GM18907 (cell line): Measurements from ENCODE around the gene ADCK2.
"Not testable (repeated sequence)": the region's sequence is repeated elsewhere in the genome, so short reads cannot be mapped to it uniquely, and the experiment has no call there.

Experiments
- ATAC-seq: cut with Tn5 transposase; IDR thresholded peaks from one replicate; pipeline ENCODE4 v1.9.1; 2021; ENCODE audit warnings: mild to moderate bottlenecking, moderate library complexity; ENCODE audit not compliant: unreplicated experiment

The ADCK2 gene

DNA sequence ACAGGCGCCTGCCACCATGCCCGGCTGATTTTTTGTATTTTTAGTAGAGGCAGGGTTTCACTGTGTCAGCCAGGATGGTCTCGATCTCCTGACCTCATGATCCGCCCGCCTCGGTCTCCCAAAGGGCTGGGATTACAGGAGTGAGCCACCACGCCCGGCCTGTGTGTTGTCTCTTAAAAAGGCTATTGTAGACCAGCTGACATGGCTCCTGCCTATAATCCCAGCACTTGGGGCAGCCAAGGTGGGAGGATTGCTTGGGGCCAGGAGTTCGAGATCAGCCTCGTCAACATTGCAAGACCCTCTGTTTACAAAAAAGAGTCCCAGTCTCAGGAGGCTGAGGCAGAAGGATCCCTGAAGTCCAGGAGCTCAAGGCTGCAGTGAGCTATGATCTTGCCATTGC is 21.1 kb downstream of the ADCK2 start:
- ATAC-seq = not testable (repeated sequence)

GRCh38 chr7:140694592-140694991 is 21.8 kb downstream of the ADCK2 start:
- no peak for ATAC-seq

- ATAC-seq = no peak
Measured at GRCh38 chr7:140695381-140695780, 22.6 kb downstream of the ADCK2 start.

- ATAC-seq = no peak
Measured at GRCh38 chr7:140696024-140696679, 23.4 kb downstream of the ADCK2 start.

- ATAC-seq = peak; percentile 93
Measured at GRCh38 chr7:140696680-140697446, 24.1 kb downstream of the ADCK2 start, which contains the start of gene NDUFB2. Gene NDUFB2 (plus strand): TSS chr7:140696708. CDS start chr7:140696745, 37 bp downstream.

DNA sequence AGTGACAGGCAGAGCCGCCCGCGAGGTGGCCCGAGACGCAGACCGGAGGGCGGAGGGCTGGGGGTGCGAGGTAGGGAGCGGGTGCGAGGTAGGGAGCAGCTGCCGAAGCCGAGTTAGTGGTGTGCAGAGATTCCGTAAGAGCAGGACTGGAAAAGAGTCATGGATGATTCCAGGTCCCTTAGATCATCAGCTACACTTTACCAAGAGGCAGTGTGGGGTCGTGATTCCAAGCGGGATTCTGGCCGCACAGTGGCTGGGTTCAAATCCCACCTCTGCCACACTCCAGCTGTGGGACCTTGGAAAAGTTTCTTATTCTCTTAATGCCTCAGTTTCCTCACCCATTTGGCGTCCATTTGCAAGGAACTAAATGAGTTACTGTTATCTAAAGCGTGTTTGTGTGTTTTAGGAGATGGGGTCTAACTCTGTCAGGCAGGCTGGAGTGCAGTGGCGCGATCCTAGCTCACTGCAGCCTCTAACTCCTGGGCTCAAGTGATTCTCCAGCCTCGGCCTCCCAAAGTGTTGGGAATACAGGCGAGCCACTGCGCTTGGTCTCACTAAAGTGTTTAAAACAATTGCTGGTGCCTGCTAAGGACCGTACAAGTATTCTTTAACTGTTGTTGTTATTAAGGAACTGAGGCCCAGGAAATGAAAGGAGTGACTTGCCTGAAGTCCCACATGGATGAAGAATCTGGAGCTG is 24.9 kb downstream of the ADCK2 start:
- ATAC-seq = no peak

- ATAC-seq = no peak
Measured at GRCh38 chr7:140698477-140698876, 25.7 kb downstream of the ADCK2 start.

GRCh38 chr7:140702774-140703173 is 30.0 kb downstream of the ADCK2 start:
- ATAC-seq = no peak

DNA sequence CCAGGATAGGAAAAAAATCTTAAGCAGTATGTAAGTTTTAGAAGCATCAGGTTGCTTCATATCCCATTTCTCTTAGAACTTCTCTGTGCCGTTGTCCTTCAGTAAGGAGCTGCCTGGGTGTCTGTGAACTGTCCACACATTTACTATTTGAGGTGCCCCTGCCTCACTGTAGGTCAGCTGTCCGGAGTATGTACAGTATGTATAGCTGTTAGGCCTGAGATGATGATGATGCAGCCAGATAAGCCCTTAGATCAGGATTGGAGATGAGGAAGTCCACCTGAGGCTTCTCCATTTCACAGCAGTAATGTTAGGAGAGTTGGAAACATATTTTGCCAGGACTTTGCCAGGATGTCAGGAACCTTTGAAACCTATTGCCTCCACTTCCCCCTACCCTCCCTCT is 31.5 kb downstream of the ADCK2 start:
- no peak for ATAC-seq

DNA sequence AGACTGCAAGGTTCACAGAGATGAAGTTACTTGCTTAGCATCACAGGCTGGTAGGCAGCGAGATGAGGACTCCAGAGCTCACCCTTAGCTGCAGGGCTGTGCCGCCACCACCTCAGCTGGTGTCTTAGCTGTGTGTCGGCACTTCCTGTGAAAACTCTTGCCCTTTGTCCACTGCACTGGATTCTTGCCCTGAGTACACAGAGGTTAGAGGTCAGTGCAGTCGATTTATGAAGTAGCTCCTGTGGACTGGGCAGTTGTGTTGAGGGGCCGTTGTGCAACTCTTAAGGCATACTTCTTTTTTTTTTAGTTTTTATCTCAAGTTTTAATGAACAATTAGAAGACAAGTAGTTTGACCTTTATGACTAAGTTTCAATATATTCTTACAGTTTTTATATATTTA is 34.4 kb downstream of the ADCK2 start:
- no peak for ATAC-seq

DNA sequence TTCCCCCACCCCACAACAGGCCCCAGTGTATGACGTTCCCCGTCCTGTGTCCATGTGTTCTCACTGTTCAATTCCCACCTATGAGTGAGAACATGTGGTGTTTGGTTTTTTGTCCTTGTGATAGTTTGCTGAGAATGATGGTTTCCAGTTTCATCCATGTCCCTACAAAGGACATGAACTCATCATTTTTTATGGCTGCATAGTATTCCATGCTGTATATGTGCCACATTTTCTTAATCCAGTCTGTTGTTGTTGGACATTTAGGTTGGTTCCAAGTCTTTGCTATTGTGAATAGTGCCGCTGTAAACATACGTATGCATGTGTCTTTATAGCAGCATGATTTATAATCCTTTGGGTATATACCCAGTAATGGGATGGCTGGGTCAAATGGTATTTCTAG is 36.0 kb downstream of the ADCK2 start:
- not testable (repeated sequence) for ATAC-seq

- ATAC-seq = not testable (repeated sequence)
Measured at GRCh38 chr7:140712392-140712791, 39.6 kb downstream of the ADCK2 start.

DNA sequence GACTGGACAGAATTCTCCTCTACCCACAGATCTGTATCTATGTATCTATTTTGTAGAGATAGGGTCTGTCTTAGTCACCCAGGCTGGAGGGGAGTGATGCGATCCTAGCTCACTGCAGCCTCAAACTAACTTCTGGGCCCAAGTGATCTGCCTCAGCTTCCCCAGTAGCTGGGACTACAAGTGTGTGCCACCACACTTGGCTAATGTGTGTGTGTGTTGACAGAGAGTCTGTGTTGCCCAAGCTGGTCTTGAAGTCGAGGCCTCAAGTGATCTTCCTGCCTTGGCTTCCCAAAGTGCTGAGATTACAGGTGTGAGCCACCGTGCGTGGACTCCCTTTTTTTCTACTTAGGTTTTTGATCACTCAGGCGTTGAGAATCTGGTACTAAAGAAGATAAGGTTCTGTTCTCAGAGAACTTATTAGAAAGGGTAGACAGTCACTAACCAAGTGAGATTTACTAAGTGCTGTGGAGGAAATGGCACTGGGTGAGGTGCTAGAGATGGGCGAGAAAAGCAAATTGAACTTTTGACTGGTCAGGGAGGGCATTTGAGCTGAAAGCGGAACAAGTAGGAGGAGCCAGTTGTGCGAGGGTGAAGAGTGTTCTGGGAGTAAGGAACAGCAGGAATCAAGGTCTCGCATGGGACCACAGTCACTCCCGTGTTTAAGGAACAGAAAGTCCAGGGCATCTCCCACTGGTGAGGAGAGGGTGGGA is 41.7 kb downstream of the ADCK2 start:
- no peak for ATAC-seq

GRCh38 chr7:140719721-140720120 is 47.0 kb downstream of the ADCK2 start:
- no peak for ATAC-seq

- no peak for ATAC-seq
Measured at GRCh38 chr7:140722254-140722653, 49.5 kb downstream of the ADCK2 start.

GRCh38 chr7:140723006-140723405 is 50.3 kb downstream of the ADCK2 start:
- no peak for ATAC-seq

GRCh38 chr7:140723574-140723973 is 50.8 kb downstream of the ADCK2 start:
- ATAC-seq = no peak

DNA sequence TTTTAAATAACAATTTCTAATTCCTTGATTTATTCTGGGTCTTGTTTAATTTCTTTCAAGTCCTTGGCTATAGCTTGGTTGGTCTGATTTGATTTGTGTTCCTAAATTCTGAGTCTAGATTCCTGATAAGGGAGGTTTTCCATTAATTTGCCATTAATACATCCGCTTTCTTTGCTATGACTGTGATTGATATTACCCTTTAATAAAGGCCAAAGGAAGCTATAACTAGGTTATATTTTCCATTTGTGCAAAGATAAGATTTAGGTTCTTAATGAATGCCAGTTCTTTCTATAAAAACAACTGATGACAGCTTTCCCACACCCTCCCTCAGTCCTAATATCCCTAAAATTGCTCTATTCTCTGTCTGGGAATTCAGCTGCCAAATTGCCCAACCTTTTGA is 52.0 kb downstream of the ADCK2 start:
- no peak for ATAC-seq

DNA sequence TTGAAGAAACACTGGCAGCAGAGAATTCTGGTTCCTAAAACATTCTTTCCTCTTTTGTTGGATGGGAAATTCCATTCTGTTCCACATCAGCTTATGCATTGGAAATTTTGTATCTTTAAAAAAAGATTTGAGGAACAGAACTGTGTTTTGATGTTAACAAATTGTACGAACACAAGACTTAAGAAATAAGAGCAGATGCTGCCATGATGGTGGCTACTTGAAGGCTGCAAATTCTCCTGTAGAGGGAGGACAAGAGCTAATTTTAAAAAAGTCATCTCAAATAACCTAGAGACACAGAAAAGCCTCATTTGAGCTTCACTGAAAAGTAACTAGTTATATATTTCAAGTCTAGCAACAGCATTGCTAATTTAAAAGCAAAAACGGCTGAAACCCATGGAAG is 53.5 kb downstream of the ADCK2 start:
- ATAC-seq = no peak

DNA sequence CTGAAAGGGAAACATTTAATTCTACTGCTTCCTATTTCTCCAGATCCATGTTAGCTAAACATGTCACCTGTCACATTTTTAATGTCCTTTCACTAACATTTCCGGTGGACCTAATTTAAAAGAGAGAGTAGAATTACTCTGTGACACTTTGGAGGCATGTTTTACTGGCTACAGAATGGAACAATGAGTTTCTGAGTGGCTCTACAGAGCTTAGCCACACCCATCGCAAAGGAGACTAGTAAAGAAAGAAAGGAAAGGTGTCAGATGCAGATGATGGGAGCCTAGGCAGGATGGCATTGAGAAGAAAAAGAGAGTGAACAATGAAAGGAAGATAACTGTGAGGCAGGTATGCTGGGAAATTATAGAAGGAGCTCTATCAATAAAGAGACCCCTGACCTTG is 59.7 kb downstream of the ADCK2 start:
- no peak for ATAC-seq

DNA sequence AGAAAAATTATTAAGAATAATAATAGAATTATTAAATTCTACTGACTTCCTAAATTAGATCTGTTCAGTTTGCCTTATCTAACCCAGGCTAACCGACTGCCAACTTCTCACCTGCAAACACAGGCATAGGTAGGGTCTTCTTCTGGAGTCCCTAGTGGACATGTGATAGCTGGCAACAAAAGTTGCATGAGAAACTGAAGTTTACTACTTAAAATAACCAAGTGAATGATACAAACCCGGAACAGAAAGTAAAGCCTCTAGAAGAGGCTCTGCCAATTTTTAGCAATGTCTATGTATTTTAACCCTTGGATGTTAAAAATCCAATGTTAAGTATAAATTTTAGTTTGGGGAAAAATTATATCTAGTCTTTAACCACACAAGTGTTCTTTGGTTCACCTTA is 61.4 kb downstream of the ADCK2 start:
- no peak for ATAC-seq
